HL-60/S4 (cell line): ENCODE measurements around the gene C17orf50.
"Not testable (repeated sequence)": the region's sequence is repeated elsewhere in the genome, so short reads cannot be mapped to it uniquely, and the experiment has no call there.

Source experiments
- in situ Hi-C: fragments of 300-500 bp; cut with MboI; formaldehyde crosslinking; loops from 2 replicates; pipeline ENCODE4 v1.14.3; 2022; ENCODE audit warnings: low sequenced_read_pairs

C17orf50 gene

GRCh38 chr17:35749560-35750412, 10.9 kb upstream of the C17orf50 start:
- in situ Hi-C loops: loop anchor here (25.0 kb wide), 1 partner anchor 587 kb away; no protein-coding TSS in a partner anchor

GRCh38 chr17:35750526-35751395, 9.9 kb upstream of the C17orf50 start:
- in situ Hi-C loops: no loop called here

GRCh38 chr17:35751541-35751940, 9.1 kb upstream of the C17orf50 start:
- in situ Hi-C loops: not testable (repeated sequence)

GRCh38 chr17:35752471-35752870, 8.2 kb upstream of the C17orf50 start:
- in situ Hi-C loops: no loop called here

GRCh38 chr17:35752945-35753764, 7.5 kb upstream of the C17orf50 start, which contains the start of gene GAS2L2:
TSS of gene GAS2L2 (minus strand) at chr17:35753239. CDS start at chr17:35752850, 389 bp downstream.
- in situ Hi-C loops: no loop called here

- in situ Hi-C loops: no loop called here
Observed at GRCh38 chr17:35757243-35757642, 3.4 kb upstream of the C17orf50 start.

- in situ Hi-C loops: loop anchor here (5.0 kb wide), 1 partner anchor 46 kb away; the partner anchor contains the start of gene TAF15
Observed at GRCh38 chr17:35761601-35762000, 914 bp downstream of the C17orf50 start.

GRCh38 chr17:35763767-35764122, 3.1 kb downstream of the C17orf50 start:
- in situ Hi-C loops: loop anchor here (5.0 kb wide), 1 partner anchor 44 kb away; the partner anchor contains the start of gene TAF15

- in situ Hi-C loops: loop anchor here (5.0 kb wide), 1 partner anchor 43 kb away; the partner anchor contains the start of gene TAF15
Observed at GRCh38 chr17:35764123-35764991, 3.7 kb downstream of the C17orf50 start.

- in situ Hi-C loops: no loop called here
Observed at GRCh38 chr17:35765086-35765710, 4.5 kb downstream of the C17orf50 start.

- in situ Hi-C loops: no loop called here
Observed at GRCh38 chr17:35765756-35766488, 5.2 kb downstream of the C17orf50 start.

- in situ Hi-C loops: no loop called here
Observed at GRCh38 chr17:35766489-35766877, 5.8 kb downstream of the C17orf50 start.

GRCh38 chr17:35766903-35767510, 6.3 kb downstream of the C17orf50 start:
- in situ Hi-C loops: no loop called here

GRCh38 chr17:35768797-35769196, 8.1 kb downstream of the C17orf50 start:
- in situ Hi-C loops: no loop called here

- in situ Hi-C loops: no loop called here
Observed at GRCh38 chr17:35769895-35770486, 9.3 kb downstream of the C17orf50 start.

- in situ Hi-C loops: no loop called here
Observed at GRCh38 chr17:35773129-35773528, 12.4 kb downstream of the C17orf50 start.

GRCh38 chr17:35773679-35774425, 13.2 kb downstream of the C17orf50 start:
- in situ Hi-C loops: no loop called here
